PFSK-1 (cell line): Measurements from ENCODE around the gene TPT1.

ENCODE experiments used
- FOXP2 ChIP-seq: optimal IDR thresholded peaks from 2 replicates; pipeline ENCODE3; 2011; ENCODE audit warnings: borderline replicate concordance, control low read depth, inconsistent platforms; ENCODE audit not compliant: insufficient read depth; ENCODE audit errors: extremely low read length, extremely low read depth
- POLR2AphosphoS5 ChIP-seq: IDR thresholded peaks from 2 replicates; pipeline ENCODE4 v1.6.1; 2012; ENCODE audit warnings: low read depth, mild to moderate bottlenecking, control low read depth, low read length, moderate library complexity
- SIN3A ChIP-seq: IDR thresholded peaks from 2 replicates; pipeline ENCODE4 v1.6.1; 2012; ENCODE audit warnings: mild to moderate bottlenecking, low read length, moderate library complexity, borderline replicate concordance; ENCODE audit not compliant: insufficient read depth
- TAF1 ChIP-seq: IDR thresholded peaks from 2 replicates; pipeline ENCODE4 v1.6.1; 2012; ENCODE audit warnings: low read length, control low read depth, borderline replicate concordance; ENCODE audit not compliant: insufficient read depth
- TF ChIP-seq, protein P1 (sequence below), 2 experiments: IDR thresholded peaks; 2 replicates each; pipeline versions ENCODE4 v1.6.1 to v1.8.0; 2011 to 2012; ENCODE audit warnings: low read depth in 2 of 2, low read length in 2 of 2, control low read depth in 1 of 2, inconsistent platforms in 1 of 2, mild to moderate bottlenecking in 1 of 2, moderate library complexity in 1 of 2; ENCODE audit not compliant: insufficient read depth in 1 of 2

DNA sequence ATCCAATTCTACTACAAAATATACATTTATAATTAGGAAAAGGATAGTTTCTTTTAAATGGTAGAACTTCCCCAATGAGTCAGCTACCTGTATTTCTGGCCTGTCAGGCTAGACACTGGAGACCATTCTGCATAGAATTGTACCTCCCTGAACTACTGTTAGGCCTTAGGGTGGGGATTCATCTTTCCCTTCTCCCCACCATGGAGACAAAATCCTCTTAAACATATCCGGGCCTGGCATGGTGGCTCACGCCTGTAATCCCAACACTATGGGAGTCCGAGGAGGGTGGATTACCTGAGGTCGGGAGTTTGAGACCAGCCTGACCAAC is 24.5 kb upstream of the TPT1 start:
- no peak for TF ChIP-seq SIN3A
- TF ChIP-seq, protein P1, sequence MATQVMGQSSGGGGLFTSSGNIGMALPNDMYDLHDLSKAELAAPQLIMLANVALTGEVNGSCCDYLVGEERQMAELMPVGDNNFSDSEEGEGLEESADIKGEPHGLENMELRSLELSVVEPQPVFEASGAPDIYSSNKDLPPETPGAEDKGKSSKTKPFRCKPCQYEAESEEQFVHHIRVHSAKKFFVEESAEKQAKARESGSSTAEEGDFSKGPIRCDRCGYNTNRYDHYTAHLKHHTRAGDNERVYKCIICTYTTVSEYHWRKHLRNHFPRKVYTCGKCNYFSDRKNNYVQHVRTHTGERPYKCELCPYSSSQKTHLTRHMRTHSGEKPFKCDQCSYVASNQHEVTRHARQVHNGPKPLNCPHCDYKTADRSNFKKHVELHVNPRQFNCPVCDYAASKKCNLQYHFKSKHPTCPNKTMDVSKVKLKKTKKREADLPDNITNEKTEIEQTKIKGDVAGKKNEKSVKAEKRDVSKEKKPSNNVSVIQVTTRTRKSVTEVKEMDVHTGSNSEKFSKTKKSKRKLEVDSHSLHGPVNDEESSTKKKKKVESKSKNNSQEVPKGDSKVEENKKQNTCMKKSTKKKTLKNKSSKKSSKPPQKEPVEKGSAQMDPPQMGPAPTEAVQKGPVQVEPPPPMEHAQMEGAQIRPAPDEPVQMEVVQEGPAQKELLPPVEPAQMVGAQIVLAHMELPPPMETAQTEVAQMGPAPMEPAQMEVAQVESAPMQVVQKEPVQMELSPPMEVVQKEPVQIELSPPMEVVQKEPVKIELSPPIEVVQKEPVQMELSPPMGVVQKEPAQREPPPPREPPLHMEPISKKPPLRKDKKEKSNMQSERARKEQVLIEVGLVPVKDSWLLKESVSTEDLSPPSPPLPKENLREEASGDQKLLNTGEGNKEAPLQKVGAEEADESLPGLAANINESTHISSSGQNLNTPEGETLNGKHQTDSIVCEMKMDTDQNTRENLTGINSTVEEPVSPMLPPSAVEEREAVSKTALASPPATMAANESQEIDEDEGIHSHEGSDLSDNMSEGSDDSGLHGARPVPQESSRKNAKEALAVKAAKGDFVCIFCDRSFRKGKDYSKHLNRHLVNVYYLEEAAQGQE (IDR thresholded peaks at IDR 0.05; ENCODE audit: insufficient read depth in 1 of 2, low read depth in 2 of 2, low read length in 2 of 2) = no peak
- no peak for TF ChIP-seq POLR2AphosphoS5
- TF ChIP-seq TAF1 = no peak
- no peak for TF ChIP-seq FOXP2
